HEK293 (cell line): ENCODE measurements around the gene PLCG1.
A peak's percentile ranks its signal among the peaks of the same experiment; 100 is the strongest.

Experiments
- CTCF ChIA-PET: fragments of 350-600 bp; formaldehyde crosslinking; extraction: SDS; loops from one replicate; lab custom pipeline; 2021; ENCODE audit warnings: antibody characterized with exemption; lab: Yijun Ruan, JAX
- POLR2A ChIA-PET: fragments of 300-600 bp; formaldehyde crosslinking; extraction: SDS; loops from one replicate; lab custom pipeline; 2020; ENCODE audit warnings: antibody characterized with exemption, inconsistent platforms; lab: Yijun Ruan, JAX
- H3K27ac ChIP-seq: fragments of 200-500 bp; sonication (Bioruptor generic); 2 replicates; pipeline ENCODE4 v1.5.1; 2014; ENCODE audit warnings: low read depth, low read length, control low read depth, inconsistent platforms; ENCODE audit errors: extremely low read depth
- H3K36me3 ChIP-seq, 2 experiments: fragments of 200-500 bp in 1 of 2; sonication (Bioruptor generic) in 1 of 2; 1 replicate in 1 of 2; 2 replicates in 1 of 2; pipeline ENCODE4 v1.5.1; 2014 to 2017; ENCODE audit warnings: inconsistent platforms in 2 of 2, low read length in 2 of 2; ENCODE audit not compliant: control insufficient read depth in 2 of 2, insufficient read depth in 1 of 2
- H3K4me1 ChIP-seq: fragments of 200-500 bp; sonication (Bioruptor generic); 2 replicates; pipeline ENCODE4 v1.5.1; 2014; ENCODE audit warnings: mild to moderate bottlenecking, low read length, inconsistent platforms; ENCODE audit not compliant: control insufficient read depth, insufficient read depth
- H3K4me3 ChIP-seq: 2 replicates; pipeline ENCODE4 v1.5.1; 2011; ENCODE audit warnings: low read depth, mild to moderate bottlenecking, control low read depth, low read length, moderate library complexity
- H3K9me3 ChIP-seq: fragments of 200-500 bp; sonication (Bioruptor generic); 2 replicates; pipeline ENCODE4 v1.5.1; 2014; ENCODE audit warnings: low read depth, low read length, inconsistent platforms; ENCODE audit not compliant: control insufficient read depth, insufficient read depth
- BCL11A ChIP-seq: fragments of 450-650 bp; formaldehyde crosslinking; IDR thresholded peaks from 2 replicates; pipeline ENCODE4 v1.5.1; 2016; ENCODE audit warnings: low read depth, missing biosample characterization, missing genetic modification characterization
- GLIS1 ChIP-seq: fragments of 450-650 bp; formaldehyde crosslinking; IDR thresholded peaks from 2 replicates; pipeline ENCODE4 v1.5.1; 2016; ENCODE audit warnings: missing biosample characterization, missing genetic modification characterization
- KLF7 ChIP-seq: fragments of 450-650 bp; formaldehyde crosslinking; IDR thresholded peaks from 2 replicates; pipeline ENCODE4 v1.5.1; 2016; ENCODE audit warnings: missing biosample characterization, missing genetic modification characterization, borderline replicate concordance
- PRDM1 ChIP-seq: fragments of 450-650 bp; formaldehyde crosslinking; IDR thresholded peaks from 2 replicates; pipeline ENCODE4; 2016; ENCODE audit warnings: missing biosample characterization, missing genetic modification characterization
- SCRT2 ChIP-seq: fragments of 450-650 bp; formaldehyde crosslinking; IDR thresholded peaks from 2 replicates; pipeline ENCODE4 v1.5.1; 2016; ENCODE audit warnings: missing biosample characterization, missing genetic modification characterization
- YY2 ChIP-seq: fragments of 450-650 bp; formaldehyde crosslinking; IDR thresholded peaks from 2 replicates; pipeline ENCODE4 v1.5.1; 2016; ENCODE audit warnings: missing biosample characterization, missing genetic modification characterization
- ZBTB17 ChIP-seq: fragments of 450-650 bp; formaldehyde crosslinking; IDR thresholded peaks from 2 replicates; pipeline ENCODE4 v1.5.1; 2016; ENCODE audit warnings: missing biosample characterization, missing genetic modification characterization
- ZBTB7A ChIP-seq: fragments of 450-650 bp; formaldehyde crosslinking; IDR thresholded peaks from 2 replicates; pipeline ENCODE4 v1.5.1; 2016; ENCODE audit warnings: low read depth, missing biosample characterization, missing genetic modification characterization
- ZFP69B ChIP-seq: fragments of 450-650 bp; formaldehyde crosslinking; IDR thresholded peaks from 2 replicates; pipeline ENCODE4 v1.5.1; 2016; ENCODE audit warnings: missing biosample characterization, missing genetic modification characterization
- ZNF121 ChIP-seq: fragments of 450-650 bp; formaldehyde crosslinking; IDR thresholded peaks from 2 replicates; pipeline ENCODE4 v1.5.1; 2016; ENCODE audit warnings: missing biosample characterization, missing genetic modification characterization
- ZNF184 ChIP-seq: fragments of 450-650 bp; IDR thresholded peaks from 2 replicates; pipeline ENCODE4 v1.5.1; 2018; ENCODE audit warnings: missing biosample characterization, mild to moderate bottlenecking, missing genetic modification characterization
- ZNF2 ChIP-seq: fragments of 450-650 bp; formaldehyde crosslinking; IDR thresholded peaks from 2 replicates; pipeline ENCODE4 v1.5.1; 2016; ENCODE audit warnings: missing biosample characterization, missing genetic modification characterization
- ZNF560 ChIP-seq: fragments of 450-650 bp; formaldehyde crosslinking; IDR thresholded peaks from 2 replicates; pipeline ENCODE4 v1.5.1; 2017; ENCODE audit warnings: missing biosample characterization, missing genetic modification characterization, borderline replicate concordance
- ZNF654 ChIP-seq: fragments of 450-650 bp; formaldehyde crosslinking; IDR thresholded peaks from 2 replicates; pipeline ENCODE4 v1.5.1; 2016; ENCODE audit warnings: low read depth, missing biosample characterization, missing genetic modification characterization
- ZNF670 ChIP-seq: fragments of 450-650 bp; formaldehyde crosslinking; IDR thresholded peaks from 2 replicates; pipeline ENCODE4 v1.5.1; 2016; ENCODE audit warnings: missing biosample characterization, missing genetic modification characterization, low read depth
- ZNF701 ChIP-seq: fragments of 450-650 bp; formaldehyde crosslinking; IDR thresholded peaks from 2 replicates; pipeline ENCODE4 v1.5.1; 2016; ENCODE audit warnings: missing biosample characterization, missing genetic modification characterization
- TF ChIP-seq, protein P1 (sequence below): fragments of 450-650 bp; formaldehyde crosslinking; IDR thresholded peaks from 2 replicates; pipeline ENCODE4 v1.5.1; 2016; ENCODE audit warnings: missing biosample characterization, missing genetic modification characterization
- TF ChIP-seq, protein P2 (sequence below): fragments of 450-650 bp; formaldehyde crosslinking; IDR thresholded peaks from 2 replicates; pipeline ENCODE4 v1.5.1; 2016; ENCODE audit warnings: missing biosample characterization, missing genetic modification characterization, low read depth
- TF ChIP-seq, protein P3 (sequence below): fragments of 450-650 bp; formaldehyde crosslinking; IDR thresholded peaks from 2 replicates; pipeline ENCODE4 v1.5.1; 2016; ENCODE audit warnings: missing biosample characterization, missing genetic modification characterization

PLCG1 gene

DNA sequence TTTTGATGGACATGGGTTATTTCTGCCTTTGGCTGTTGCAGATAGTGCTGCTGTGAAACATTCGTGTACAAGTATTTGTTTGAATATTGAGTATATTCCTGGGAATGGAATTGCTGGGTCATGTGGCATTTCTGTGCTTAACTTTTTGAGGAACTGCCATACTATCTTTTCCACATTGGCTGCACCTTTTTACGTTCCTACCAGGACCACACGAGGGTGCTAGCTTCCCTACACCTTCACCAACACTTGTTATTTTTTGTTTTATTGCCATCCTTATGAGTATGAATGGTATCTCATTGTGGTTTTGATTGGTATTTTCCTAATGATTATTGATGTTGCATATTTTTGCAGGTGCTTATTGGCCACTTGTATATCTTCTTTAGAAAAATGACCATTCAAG lies 47.8 kb upstream of the PLCG1 start:
- TF ChIP-seq GLIS1 (no peak), ZNF184 (tag by site-specific recombination) (peak; percentile 78)
- Histone ChIP-seq H3K27ac (no peak overlapping the region), H3K36me3 (peaks cover 10 to 39% of the 10 kb centered on the region in 2 experiments), H3K9me3 (no peaks in the 10 kb centered on the region), H3K4me1 (peaks cover 10% of the 10 kb centered on the region; the same call in 1 of the 2 replicates), H3K4me3 (no peak overlapping the region)
- ChIA-PET CTCF (interaction anchor here (0.6 to 2.0 kb wide), 2 partner anchors 15 to 99 kb away, joined by 3 to 9 read pairs; no protein-coding TSS in a partner anchor), POLR2A (no interaction called here)

DNA sequence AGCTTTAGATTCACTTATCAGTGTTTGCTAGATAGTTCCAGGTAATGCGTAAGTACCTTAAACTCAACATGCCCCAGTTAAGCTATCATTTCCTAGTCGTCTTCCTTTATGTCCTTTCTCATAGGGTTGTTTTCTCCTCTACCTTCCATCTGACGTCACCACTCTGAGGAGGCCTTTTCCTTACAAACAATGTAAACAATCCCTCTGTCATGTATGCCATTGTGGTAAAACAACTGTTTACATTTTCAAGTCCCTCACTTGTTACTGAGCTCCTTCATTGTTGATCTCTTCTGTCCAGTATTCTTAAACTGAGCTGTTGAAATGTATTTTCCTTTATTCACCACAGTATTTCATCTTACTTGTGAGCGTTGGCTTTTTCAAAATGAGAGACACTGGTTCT lies 45.4 kb upstream of the PLCG1 start:
- peaks cover 6% of the 10 kb centered on the region; the same call in 1 of the 2 replicates for H3K4me1 ChIP-seq
- CTCF ChIA-PET, result interaction anchor here (0.7 to 1.8 kb wide), 9 partner anchors 13 to 249 kb away, joined by 3 to 14 read pairs (median 3); partner anchors contain the start of gene LPIN3
- H3K9me3 ChIP-seq, result no peaks in the 10 kb centered on the region
- H3K4me3 ChIP-seq, result no peak overlapping the region
- no peak for TF ChIP-seq GLIS1
- no peak for TF ChIP-seq ZNF560 (tag by site-specific recombination)
- no peak for TF ChIP-seq ZBTB7A (tag by site-specific recombination)
- no peak for TF ChIP-seq ZNF701
- TF ChIP-seq ZNF121, result no peak
- TF ChIP-seq ZFP69B, result no peak
- TF ChIP-seq, all 188 proteins: peak for 0
- Histone ChIP-seq H3K36me3 (peaks cover 10 to 38% of the 10 kb centered on the region in 2 experiments), H3K27ac (no peak overlapping the region)
- POLR2A ChIA-PET, result no interaction called here

DNA sequence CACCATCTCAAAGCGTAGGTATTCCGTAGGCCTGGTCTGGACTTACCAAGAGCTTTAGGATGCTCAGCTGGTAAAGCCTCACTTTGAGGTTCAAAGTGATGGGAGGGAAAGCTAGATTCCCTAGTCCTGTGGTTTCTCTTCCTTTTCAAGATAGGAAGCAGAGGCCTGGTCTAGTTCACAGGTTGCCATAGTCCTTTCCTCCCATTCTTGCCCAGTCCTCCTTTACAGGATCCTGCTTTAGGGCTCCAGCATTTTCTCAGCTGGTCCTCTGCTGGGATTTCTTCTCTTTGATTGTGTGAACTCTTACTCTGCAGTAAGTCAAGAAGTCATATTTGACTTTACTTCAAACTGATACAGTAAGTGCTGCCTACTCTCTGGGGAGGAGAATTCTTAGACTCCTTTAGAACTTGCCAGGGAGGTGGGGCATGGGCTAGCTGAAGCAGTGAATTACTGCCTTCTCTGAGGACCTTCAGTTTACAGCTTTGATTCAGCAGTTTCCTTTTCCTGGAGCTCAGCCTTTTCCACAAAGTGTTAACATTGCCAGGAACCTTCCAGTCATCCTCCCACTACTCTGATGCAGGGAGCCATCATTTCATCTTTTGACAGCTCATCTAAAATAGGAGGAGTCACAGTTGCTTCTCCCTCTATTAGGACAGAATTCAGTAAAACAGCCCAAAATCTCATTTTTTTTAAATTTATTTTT lies 42.8 kb upstream of the PLCG1 start:
- no peak for TF ChIP-seq ZNF2 (tag by site-specific recombination)
- no peak for TF ChIP-seq YY2 (tag by site-specific recombination)
- no peak for TF ChIP-seq BCL11A (tag by site-specific recombination)
- TF ChIP-seq, protein P1, sequence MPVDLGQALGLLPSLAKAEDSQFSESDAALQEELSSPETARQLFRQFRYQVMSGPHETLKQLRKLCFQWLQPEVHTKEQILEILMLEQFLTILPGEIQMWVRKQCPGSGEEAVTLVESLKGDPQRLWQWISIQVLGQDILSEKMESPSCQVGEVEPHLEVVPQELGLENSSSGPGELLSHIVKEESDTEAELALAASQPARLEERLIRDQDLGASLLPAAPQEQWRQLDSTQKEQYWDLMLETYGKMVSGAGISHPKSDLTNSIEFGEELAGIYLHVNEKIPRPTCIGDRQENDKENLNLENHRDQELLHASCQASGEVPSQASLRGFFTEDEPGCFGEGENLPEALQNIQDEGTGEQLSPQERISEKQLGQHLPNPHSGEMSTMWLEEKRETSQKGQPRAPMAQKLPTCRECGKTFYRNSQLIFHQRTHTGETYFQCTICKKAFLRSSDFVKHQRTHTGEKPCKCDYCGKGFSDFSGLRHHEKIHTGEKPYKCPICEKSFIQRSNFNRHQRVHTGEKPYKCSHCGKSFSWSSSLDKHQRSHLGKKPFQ, result no peak
- TF ChIP-seq ZBTB17 (tag by site-specific recombination), result 0 out of 2 replicates have a peak, but pooled peaks have one; percentile 18
- no peak for TF ChIP-seq KLF7 (tag by site-specific recombination)
- TF ChIP-seq, all 188 proteins: peak for 1
- Histone ChIP-seq H3K4me3 (no peak overlapping the region), H3K36me3 (peaks cover 12 to 64% of the 10 kb centered on the region in 2 experiments), H3K9me3 (no peaks in the 10 kb centered on the region), H3K27ac (no peak overlapping the region), H3K4me1 (no peaks in the 10 kb centered on the region)
- POLR2A ChIA-PET, result interaction anchor here (0.9 kb wide), 1 partner anchor 104 kb away, joined by 3 read pairs; no protein-coding TSS in a partner anchor
- CTCF ChIA-PET, result interaction anchor here (0.6 to 12.4 kb wide), 23 partner anchors 9 to 246 kb away, joined by 3 to 138 read pairs (median 4); partner anchors contain the start of gene LPIN3

DNA sequence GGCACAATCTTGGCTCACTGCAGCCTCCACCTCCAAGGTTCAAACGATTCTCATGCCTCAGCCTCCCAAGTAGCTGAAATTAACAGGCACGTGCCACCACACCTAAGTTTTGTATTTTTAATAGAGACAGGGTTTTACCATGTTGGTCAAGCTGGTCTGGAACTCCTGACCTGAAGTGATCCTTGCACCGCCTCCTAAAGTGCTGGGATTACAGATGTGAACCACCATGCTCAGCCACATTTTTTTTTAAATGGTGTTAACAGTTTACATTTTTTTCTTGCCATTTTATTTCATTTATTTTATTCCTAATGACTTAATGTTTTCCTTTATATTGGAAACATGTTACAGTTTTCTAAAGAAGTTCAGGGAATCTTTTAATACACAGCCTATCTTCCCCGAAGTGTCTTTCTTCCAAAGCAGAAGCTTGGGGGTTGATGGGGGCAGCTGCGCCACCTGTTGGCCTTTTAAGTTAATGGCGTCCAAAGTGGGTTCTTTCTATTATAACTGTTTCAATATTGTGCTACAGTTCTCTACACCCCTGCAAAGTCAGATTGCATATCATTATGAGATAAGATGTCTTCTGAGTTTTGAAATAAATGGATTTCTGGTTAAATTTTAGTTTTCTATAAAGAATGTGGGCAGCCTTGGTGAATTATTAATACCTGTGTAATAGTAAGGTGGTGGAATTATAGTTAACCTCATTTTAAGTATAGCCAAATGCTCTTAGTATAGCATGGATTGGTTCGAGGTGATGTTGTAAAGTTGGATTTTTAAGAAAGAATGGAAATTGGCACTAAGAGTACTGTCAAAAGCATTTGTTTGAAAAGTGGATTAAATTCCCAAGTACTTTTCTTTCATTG lies 42.0 kb upstream of the PLCG1 start:
- no peaks in the 10 kb centered on the region for H3K4me1 ChIP-seq
- TF ChIP-seq PRDM1 (tag by site-specific recombination) (no peak), ZNF2 (tag by site-specific recombination) (peak; percentile 52; the same call in 1 of the 2 replicates), SCRT2 (tag by site-specific recombination) (0 out of 2 replicates have a peak, but pooled peaks have one; percentile 31), ZNF670 (tag by site-specific recombination) (no peak), ZNF654 (tag by site-specific recombination) (peak; percentile 68)
- TF ChIP-seq, protein P2, sequence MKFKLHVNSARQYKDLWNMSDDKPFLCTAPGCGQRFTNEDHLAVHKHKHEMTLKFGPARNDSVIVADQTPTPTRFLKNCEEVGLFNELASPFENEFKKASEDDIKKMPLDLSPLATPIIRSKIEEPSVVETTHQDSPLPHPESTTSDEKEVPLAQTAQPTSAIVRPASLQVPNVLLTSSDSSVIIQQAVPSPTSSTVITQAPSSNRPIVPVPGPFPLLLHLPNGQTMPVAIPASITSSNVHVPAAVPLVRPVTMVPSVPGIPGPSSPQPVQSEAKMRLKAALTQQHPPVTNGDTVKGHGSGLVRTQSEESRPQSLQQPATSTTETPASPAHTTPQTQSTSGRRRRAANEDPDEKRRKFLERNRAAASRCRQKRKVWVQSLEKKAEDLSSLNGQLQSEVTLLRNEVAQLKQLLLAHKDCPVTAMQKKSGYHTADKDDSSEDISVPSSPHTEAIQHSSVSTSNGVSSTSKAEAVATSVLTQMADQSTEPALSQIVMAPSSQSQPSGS (tag by site-specific recombination), result no peak
- TF ChIP-seq, protein P3, sequence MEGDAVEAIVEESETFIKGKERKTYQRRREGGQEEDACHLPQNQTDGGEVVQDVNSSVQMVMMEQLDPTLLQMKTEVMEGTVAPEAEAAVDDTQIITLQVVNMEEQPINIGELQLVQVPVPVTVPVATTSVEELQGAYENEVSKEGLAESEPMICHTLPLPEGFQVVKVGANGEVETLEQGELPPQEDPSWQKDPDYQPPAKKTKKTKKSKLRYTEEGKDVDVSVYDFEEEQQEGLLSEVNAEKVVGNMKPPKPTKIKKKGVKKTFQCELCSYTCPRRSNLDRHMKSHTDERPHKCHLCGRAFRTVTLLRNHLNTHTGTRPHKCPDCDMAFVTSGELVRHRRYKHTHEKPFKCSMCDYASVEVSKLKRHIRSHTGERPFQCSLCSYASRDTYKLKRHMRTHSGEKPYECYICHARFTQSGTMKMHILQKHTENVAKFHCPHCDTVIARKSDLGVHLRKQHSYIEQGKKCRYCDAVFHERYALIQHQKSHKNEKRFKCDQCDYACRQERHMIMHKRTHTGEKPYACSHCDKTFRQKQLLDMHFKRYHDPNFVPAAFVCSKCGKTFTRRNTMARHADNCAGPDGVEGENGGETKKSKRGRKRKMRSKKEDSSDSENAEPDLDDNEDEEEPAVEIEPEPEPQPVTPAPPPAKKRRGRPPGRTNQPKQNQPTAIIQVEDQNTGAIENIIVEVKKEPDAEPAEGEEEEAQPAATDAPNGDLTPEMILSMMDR (tag by site-specific recombination), result peak; percentile 50
- no peak overlapping the region for H3K4me3 ChIP-seq
- peaks cover 12 to 72% of the 10 kb centered on the region in 2 experiments for H3K36me3 ChIP-seq
- H3K9me3 ChIP-seq, result no peaks in the 10 kb centered on the region
- ChIA-PET CTCF (interaction anchor here (0.6 to 12.4 kb wide), 21 partner anchors 9 to 245 kb away, joined by 3 to 138 read pairs (median 4); partner anchors contain the start of gene LPIN3), POLR2A (interaction anchor here (0.8 to 0.9 kb wide), 2 partner anchors 103 to 105 kb away, joined by 3 read pairs; no protein-coding TSS in a partner anchor)
- no peak overlapping the region for H3K27ac ChIP-seq
